KOPT-K1 (cell line): ENCODE measurements around the gene MTF1.

Experiments used
- H3K27ac ChIP-seq: fragments of 200-600 bp; sonication (generic); 2 replicates; pipeline ENCODE4 v1.5.1; 2016; ENCODE audit warnings: antibody characterized with exemption, mild to moderate bottlenecking, low read depth, low read length; ENCODE audit not compliant: poor library complexity, severe bottlenecking
- H3K36me3 ChIP-seq: fragments of 200-600 bp; sonication (generic); 2 replicates; pipeline ENCODE4 v1.5.1; 2017; ENCODE audit warnings: antibody characterized with exemption, mild to moderate bottlenecking, low read length, moderate library complexity; ENCODE audit not compliant: insufficient read depth
- H3K9me3 ChIP-seq: fragments of 200-600 bp; sonication (generic); 2 replicates; pipeline ENCODE4 v1.5.1; 2017; ENCODE audit warnings: antibody characterized with exemption, low read length, mild to moderate bottlenecking; ENCODE audit not compliant: insufficient read depth, poor library complexity, severe bottlenecking

Gene MTF1

DNA sequence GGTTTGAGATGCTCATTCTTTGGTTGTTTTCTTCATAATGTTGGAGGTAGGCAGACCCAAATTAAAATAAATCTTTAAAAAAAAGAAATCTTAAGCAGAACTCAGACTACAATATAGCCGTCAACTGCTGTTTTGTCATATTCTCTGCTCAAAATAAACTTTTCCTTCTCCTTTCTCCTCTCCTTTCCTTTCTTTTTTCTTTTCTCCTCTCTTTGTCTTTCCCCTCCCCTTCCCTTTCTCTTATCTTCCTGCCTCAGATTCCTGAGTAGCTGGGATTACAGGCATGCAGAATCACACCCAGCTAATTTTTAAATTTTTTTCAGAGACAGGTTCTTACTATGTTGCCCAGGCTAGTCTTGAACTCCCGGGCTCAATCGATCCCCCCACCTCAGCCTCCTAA lies 24.8 kb upstream of the MTF1 start:
- no peak overlapping the region for H3K27ac ChIP-seq
- peaks cover 85% of the 10 kb centered on the region for H3K36me3 ChIP-seq
- no peaks in the 10 kb centered on the region for H3K9me3 ChIP-seq

DNA sequence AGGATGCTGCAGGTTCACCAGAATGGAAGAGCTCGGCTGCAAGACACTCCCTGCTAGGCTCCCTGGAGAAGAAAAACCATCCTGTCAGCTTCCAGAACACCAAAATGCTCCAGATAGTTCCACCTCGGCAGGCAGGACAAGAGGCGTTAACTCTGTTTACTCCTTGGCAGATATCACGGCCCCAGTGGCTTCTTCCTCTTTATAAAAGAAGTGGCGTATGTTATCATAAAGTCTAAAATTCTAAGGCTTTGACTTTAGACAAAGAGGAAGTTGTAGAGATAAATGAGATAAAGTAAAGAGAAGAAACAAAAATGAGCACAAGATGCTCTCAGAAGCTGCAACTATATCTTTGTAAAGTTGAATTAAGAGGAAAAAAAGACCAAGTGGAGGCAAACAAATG lies 24.3 kb upstream of the MTF1 start:
- peaks cover 83% of the 10 kb centered on the region for H3K36me3 ChIP-seq
- no peak overlapping the region for H3K27ac ChIP-seq
- no peaks in the 10 kb centered on the region for H3K9me3 ChIP-seq

DNA sequence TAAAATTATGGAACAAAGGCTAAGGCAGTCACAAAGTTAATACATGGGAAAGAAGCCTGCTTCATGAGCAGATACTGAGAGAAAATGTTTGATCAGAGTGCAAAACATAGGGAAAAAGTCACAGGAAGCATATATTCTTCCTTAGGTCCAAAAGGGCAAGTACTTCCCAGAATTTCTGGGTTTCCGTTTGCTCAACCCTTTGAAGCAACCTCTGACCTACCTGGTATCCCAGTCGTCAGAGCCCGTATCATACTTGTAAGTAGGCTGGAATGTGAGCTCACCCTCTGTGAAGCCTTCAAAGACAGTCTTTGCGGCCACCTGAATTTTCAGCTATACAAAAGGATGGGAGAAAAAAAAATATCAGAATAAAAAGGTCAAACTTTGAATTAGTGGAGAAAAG lies 20.5 kb upstream of the MTF1 start:
- Histone ChIP-seq H3K27ac (no peak overlapping the region), H3K36me3 (peaks cover 82% of the 10 kb centered on the region), H3K9me3 (no peaks in the 10 kb centered on the region)

DNA sequence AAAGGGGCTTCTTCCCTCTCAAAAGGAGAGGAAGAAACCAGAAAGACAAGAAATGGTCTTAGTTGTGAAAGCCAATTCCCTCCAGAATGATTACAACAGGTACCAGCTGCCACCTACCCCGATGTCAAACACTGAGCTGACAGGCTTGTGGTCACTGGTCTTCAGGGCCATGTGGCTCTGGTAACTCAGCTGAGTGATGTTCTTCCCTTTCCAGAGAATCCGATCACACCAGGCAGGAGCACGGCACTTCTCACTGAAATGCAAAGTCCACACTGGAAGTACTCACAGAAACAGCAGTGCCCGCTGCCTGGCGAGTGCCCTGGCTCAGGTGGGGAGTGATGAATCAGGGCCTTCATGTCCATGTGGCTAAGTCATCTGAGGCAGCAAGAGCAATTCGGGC lies 18.7 kb upstream of the MTF1 start:
- Histone ChIP-seq H3K9me3 (no peaks in the 10 kb centered on the region), H3K27ac (no peak overlapping the region), H3K36me3 (peaks cover 88% of the 10 kb centered on the region)

DNA sequence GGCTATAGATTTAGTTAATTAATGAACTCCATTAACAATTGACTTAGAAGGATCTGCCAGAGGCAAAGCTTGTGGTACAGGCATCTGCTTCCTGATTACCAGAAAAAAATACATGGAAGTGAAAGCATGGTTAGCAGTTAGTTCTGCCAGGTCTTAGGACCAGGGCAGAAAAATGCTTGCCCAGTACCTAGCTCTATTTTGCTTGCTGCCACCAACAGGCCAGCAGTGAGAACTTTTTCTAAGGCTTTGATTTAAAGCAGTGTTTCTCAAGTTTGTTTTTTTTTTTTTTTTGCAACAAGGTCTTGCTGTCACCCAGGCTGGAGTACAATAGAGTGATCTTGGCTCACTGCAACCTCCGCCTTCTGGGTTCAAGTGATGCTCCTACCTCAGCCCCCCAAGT lies 16.4 kb upstream of the MTF1 start:
- Histone ChIP-seq H3K36me3 (peaks cover 88% of the 10 kb centered on the region), H3K9me3 (no peaks in the 10 kb centered on the region), H3K27ac (no peak overlapping the region)

DNA sequence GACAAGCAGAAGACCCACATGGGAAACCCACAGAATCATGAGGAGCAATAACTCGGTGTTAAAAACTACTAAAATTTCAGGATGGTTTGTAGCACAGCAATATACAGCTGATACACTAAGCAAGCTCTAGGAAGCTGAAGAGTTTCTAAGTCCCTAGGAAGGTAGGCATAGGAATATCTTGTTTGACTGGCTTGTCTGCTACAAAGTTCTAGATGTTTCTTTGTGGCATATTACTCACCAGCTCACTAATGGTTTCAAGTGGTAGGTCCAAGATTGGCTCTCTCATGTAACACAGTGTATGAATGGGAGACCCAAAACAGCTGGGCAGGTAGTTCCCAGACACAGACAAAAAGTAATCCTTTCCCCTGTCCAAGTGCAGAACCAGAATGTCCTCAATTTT lies 13.3 kb upstream of the MTF1 start:
- Histone ChIP-seq H3K9me3 (no peaks in the 10 kb centered on the region), H3K27ac (no peak overlapping the region), H3K36me3 (peaks cover 80% of the 10 kb centered on the region)

DNA sequence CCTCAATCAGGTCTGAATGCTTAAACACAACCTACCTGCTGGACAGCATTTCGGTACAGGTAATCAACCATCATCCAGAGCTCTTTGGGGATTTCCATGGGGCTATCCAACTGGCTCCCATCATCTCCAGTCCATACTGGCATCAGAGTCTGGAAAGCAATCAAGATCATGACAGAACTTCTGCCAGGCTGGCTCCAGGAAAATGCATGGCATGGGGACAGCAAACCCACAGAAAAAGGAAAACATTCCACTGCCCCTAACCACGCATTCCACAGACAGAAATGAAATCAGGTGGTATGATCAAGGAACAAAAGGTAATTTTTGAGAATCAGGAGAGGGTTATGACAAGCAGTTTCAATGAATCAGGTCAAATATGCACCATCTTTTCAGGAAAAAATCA lies 9.1 kb upstream of the MTF1 start:
- peaks cover 69% of the 10 kb centered on the region for H3K36me3 ChIP-seq
- H3K9me3 ChIP-seq = no peaks in the 10 kb centered on the region
- no peak overlapping the region for H3K27ac ChIP-seq

DNA sequence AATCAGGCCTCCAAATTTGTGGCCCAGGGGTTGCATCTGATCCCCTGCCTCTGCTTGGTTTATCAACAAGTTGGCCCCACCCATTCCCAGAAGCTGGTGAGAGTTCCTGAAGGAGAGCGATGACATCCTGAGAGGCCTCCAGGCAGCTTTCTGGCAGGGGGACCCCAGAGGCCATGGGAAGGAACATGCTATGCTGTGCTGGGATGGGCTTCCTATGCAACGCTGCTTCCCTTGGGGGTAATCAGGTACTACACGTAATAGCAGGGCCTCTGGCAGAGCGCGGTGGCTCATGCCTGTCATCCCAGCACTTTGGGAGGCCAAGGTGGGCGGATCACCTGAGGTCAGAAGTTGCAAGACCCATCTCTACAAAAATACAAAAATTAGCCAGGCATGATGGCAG lies 8.4 kb upstream of the MTF1 start:
- peaks cover 62% of the 10 kb centered on the region for H3K36me3 ChIP-seq
- no peaks in the 10 kb centered on the region for H3K9me3 ChIP-seq
- no peak overlapping the region for H3K27ac ChIP-seq

DNA sequence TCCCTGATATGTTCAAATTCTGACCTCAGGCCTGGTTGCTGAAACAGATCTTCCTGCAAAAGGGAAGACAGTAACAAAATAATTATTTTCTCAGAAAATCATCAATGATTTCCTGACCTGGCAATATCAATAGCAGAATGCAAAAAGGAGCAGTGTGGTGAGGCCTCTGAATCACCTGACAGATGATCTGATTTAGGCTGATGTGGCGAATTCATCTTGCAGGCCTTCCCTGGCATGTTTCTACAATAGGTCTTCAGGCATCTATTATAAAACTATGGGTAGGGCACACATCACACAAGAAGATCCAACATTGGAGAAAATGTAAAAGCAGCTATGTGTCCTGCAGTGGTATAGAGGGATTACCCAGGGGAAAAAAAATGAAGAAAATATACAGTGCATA lies 7.1 kb upstream of the MTF1 start:
- Histone ChIP-seq H3K27ac (no peak overlapping the region), H3K36me3 (peaks cover 55% of the 10 kb centered on the region), H3K9me3 (no peaks in the 10 kb centered on the region)

DNA sequence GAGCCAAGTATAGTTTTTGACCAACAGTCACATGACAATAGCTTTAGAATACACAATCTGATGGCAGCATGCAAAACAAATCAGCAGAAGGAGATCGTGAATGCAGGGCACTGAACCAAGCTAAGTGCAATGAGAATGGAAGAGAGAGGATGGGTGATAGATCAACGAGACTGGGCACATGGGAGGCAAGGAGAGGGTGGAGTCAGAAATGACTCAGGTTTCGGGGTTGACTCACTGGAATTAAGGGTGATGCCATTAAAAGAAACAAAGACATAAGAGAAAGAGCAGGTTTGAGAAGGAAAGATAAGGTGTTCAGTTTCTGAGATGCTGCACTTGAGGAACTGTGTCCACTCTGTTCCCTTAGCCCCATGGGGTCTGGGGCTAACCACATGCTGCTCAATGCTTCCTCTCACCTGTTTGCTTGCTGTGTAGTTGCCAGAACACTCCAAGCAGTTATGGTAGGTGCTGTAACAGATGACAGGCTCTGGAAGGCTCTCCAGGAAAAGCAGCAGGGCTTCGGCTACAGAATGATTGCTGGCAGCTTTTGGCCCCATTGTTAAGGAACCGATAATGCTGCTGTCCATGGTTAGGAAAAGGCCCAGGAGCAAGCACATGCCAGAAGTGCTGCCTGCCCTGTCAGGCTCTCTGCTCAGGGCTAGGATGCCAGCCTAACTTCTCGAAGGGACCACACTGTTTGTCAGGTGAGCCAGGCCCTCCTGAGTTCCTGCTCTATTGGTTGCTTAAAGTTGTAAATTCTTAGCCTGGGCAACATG lies 6.1 kb upstream of the MTF1 start:
- peaks cover 48% of the 10 kb centered on the region for H3K36me3 ChIP-seq
- no peaks in the 10 kb centered on the region for H3K9me3 ChIP-seq
- no peak overlapping the region for H3K27ac ChIP-seq

DNA sequence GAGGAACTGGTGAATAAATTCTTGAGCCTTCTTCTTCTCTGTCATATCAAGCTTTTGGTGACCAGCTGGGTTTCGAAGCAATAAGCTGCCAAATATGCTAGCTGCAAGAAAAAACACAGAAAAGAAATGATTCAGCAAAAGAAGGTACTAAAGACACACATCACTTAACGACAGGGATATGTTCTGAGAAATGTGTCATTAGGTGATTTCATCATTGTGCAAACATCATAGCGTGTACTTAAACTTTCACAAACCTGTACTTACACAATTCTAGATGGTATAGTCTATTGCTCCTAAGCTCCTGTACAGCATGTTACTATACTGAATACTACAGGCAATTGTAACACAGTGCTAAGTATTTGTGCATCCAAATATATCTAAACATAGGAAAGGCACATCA lies 2.9 kb upstream of the MTF1 start:
- Histone ChIP-seq H3K9me3 (no peaks in the 10 kb centered on the region), H3K36me3 (peaks cover 34% of the 10 kb centered on the region), H3K27ac (no peak overlapping the region)

DNA sequence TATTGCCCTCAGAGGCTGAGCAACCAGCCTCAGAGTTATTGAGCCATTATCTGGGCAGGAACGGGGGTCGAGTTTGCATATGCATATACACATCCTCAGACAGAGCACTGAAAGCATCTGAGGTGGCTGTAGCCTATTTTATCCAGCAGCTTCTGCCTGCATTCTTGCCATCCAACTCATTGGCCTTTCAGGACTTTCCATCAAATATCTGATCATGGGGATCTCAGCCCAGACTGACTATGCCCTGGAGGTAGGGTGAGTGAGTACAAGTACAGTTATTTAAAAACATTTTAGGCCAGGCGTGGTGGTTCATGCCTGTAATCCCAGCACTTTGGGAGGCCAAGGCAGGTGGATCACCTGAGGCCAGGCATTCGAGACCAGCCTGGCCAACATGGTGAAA lies 1.8 kb upstream of the MTF1 start:
- H3K36me3 ChIP-seq = peaks cover 31% of the 10 kb centered on the region
- H3K27ac ChIP-seq = no peak overlapping the region
- no peaks in the 10 kb centered on the region for H3K9me3 ChIP-seq

DNA sequence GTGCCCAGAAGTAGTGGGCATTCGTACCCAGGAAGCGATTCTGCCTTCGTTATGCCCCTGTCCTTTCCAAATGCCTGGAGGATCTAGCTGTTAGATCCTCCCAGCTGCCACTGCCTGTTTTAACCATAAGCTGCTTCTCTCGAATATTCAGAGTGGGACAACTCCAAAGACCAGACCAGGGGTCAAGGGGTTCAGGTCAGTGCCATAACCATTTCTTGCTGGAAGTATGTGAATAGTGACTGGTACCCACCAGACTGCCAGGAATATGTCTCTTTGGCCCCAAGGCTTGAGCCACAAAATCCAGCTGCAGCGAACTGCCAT lies 914 bp upstream of the MTF1 start:
- Histone ChIP-seq H3K36me3 (peaks cover 26% of the 10 kb centered on the region), H3K27ac (peak overlapping the region; percentile 75)

DNA sequence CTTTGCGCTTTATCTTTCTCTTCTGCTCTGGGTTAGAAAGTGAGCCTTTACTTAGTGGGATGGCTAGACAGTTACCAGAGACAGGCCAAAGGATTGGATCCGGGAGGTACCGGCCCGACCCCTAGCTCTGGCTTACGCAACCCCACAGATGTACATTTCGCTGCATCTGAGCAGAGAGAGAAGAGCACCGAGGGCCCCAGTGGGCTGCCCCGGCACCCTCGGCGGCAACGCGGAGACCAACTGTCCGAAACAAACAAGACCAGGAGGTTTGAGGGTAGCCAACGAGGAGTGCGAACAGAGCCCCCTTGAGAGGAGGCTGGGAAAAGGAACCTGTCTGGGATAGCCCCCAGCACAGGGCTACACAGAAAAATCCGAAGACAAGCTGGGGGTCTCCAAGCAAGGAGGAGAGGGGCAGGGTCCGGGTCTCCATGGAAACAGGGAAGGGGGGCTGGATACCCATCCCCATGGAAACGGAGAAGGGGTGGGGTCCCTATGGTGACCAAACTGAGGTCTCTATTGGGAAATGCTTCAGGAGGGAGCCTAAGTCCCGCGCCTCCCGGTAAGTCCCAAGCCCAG lies 373 bp downstream of the MTF1 start:
- H3K27ac ChIP-seq = peak overlapping the region; percentile 75

More for the DNA sequence above, 914 bp upstream of the MTF1 start:
- no peaks in the 10 kb centered on the region for H3K9me3 ChIP-seq

DNA sequence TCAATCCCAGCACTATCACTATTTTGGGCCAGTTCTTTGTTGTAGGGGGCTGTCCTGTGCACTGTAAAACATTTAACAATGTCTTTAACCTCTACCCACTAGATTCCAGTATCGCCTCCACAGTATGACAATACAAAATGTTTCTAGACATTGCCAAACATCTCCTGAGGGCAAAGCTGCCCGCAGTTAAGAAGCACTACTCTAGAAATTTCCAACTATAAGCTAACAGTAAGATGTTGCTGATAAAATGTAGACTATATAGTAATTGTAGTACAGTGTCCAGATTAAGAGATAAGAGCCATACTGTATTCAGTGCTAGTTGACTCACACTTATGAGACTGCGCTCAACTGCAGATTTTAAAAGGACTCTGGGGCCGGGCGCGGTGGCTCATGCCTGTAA lies 5.0 kb downstream of the MTF1 start:
- H3K27ac ChIP-seq = no peak overlapping the region
- H3K9me3 ChIP-seq = no peaks in the 10 kb centered on the region
- peaks cover 48% of the 10 kb centered on the region for H3K36me3 ChIP-seq

More for the DNA sequence above, 373 bp downstream of the MTF1 start:
- Histone ChIP-seq H3K36me3 (peaks cover 34% of the 10 kb centered on the region), H3K9me3 (no peaks in the 10 kb centered on the region)

DNA sequence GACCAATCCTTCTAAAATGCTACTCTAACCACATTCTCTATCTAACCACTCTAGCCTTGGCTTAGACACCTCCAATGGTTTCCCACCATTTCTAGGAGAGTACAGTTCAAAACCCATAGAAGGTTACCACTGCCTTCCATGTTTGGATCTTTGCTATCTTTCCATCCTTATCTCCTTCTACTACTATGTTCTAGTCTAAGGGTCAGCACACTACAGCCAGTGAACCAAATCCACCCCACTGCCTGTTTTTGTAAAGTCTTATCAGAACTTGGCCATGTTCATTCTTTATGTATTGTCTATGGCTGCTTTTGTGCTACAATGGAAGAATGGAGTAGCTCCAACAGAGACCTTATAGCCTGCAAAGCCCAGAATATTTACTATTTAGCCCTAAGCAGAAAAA lies 6.2 kb downstream of the MTF1 start:
- Histone ChIP-seq H3K27ac (no peak overlapping the region), H3K36me3 (peaks cover 54% of the 10 kb centered on the region)

More for the DNA sequence above, 6.2 kb downstream of the MTF1 start:
- H3K9me3 ChIP-seq = no peaks in the 10 kb centered on the region
